HepG2 (cell line): Measurements from ENCODE around the gene PTPN5. TPM values are rescaled to one million over a fixed set of nuclear protein-coding genes. Genes with fewer than 3 reads are reported as not detected.

ENCODE experiments used
- ATAC-seq: fragments of 200-7000 bp; cut with Tn5 transposase; 3 replicates; pipeline ENCODE4 v1.9.1; 2020; ENCODE audit warnings: mild to moderate bottlenecking, moderate library complexity
- BruUV-seq: library from RNA; stranded (reverse); fragments of 400-500 nt; replicated peaks from 2 replicates; lab custom pipeline; 2021; lab: Mats Ljungman, UMichigan
- CTCF ChIA-PET: fragments of 300-600 bp; formaldehyde crosslinking; extraction: SDS; loops from one replicate; lab custom pipeline; 2021; ENCODE audit warnings: low total read pairs, inconsistent platforms, low intra/inter-chr PET ratio; lab: Yijun Ruan, JAX
- POLR2A ChIA-PET: fragments of 350-600 bp; sonication (Branson Sonifier 250); formaldehyde crosslinking; loops from one replicate; lab custom pipeline; 2020; ENCODE audit warnings: antibody characterized with exemption, inconsistent platforms; lab: Yijun Ruan, JAX
- DNase-seq: peaks from one replicate; pipeline ENCODE4 v3.0.0-alpha.2; 2015; ENCODE audit warnings: low spot score
- FAIRE-seq: peaks from 3 replicates; lab custom pipeline; 2011; peaks lifted over from hg19 to GRCh38; lab: Jason Lieb, UNC
- H2AFZ ChIP-seq: one replicate; pipeline ENCODE4 v1.6.1; 2011; ENCODE audit warnings: low read length, inconsistent platforms
- H3K27ac ChIP-seq: fragments of 300-600 bp; 3 replicates; pipeline ENCODE4 v1.8.0; 2011; ENCODE audit warnings: mixed run types, mild to moderate bottlenecking, mixed read lengths, low read length, inconsistent platforms; ENCODE audit not compliant: insufficient read depth; ENCODE audit errors: extremely low read length
- H3K27me3 ChIP-seq, 2 experiments: fragments of 200-600 bp in 1 of 2; 2 replicates in 1 of 2; 3 replicates in 1 of 2; pipeline versions ENCODE4 v1.6.0 to v1.8.0; 2011; ENCODE audit warnings: low read length in 2 of 2, mild to moderate bottlenecking in 2 of 2, moderate library complexity in 2 of 2, inconsistent platforms in 1 of 2; ENCODE audit not compliant: insufficient read depth in 2 of 2, control insufficient read depth in 1 of 2
- H3K36me3 ChIP-seq, 2 experiments: fragments of 200-600 bp in 1 of 2; replicated peaks in 1 of 2; 2 replicates in 1 of 2; 3 replicates in 1 of 2; pipeline versions ENCODE4 v1.5.1 to v1.8.0; 2011; ENCODE audit warnings: low read length in 2 of 2, inconsistent platforms in 1 of 2; ENCODE audit not compliant: insufficient read depth in 2 of 2, control insufficient read depth in 1 of 2
- H3K4me1 ChIP-seq: 2 replicates; pipeline ENCODE4 v1.5.1; 2012; ENCODE audit warnings: low read length, inconsistent platforms; ENCODE audit not compliant: insufficient read depth
- H3K4me2 ChIP-seq: 2 replicates; pipeline ENCODE4 v1.6.0; 2011; ENCODE audit warnings: low read depth, low read length, inconsistent platforms
- H3K4me3 ChIP-seq, 3 experiments: fragments of 200-600 bp in 1 of 3; sonication (generic), shearing (Covaris generic) in 1 of 3; replicated peaks in 1 of 3; 2 replicates each; pipeline ENCODE4 v1.5.1; 2011 to 2016; ENCODE audit warnings: low read length in 3 of 3, inconsistent platforms in 2 of 3, low read depth in 2 of 3, mild to moderate bottlenecking in 2 of 3, control low read depth in 1 of 3, mixed read lengths in 1 of 3; ENCODE audit not compliant: insufficient read depth in 1 of 3
- H3K79me2 ChIP-seq: one replicate; pipeline ENCODE4 v1.6.1; 2011; ENCODE audit warnings: low read length, inconsistent platforms; ENCODE audit not compliant: insufficient read depth
- H3K9ac ChIP-seq: 2 replicates; pipeline ENCODE4 v1.6.0; 2011; ENCODE audit warnings: mild to moderate bottlenecking, low read depth, low read length, inconsistent platforms; ENCODE audit not compliant: insufficient read depth
- H3K9me3 ChIP-seq: 2 replicates; pipeline ENCODE4 v1.5.1; 2012; ENCODE audit warnings: mild to moderate bottlenecking, low read length
- H4K20me1 ChIP-seq: 2 replicates; pipeline ENCODE4 v1.6.0; 2011; ENCODE audit warnings: inconsistent platforms, mild to moderate bottlenecking, low read length, moderate library complexity; ENCODE audit not compliant: insufficient read depth
- ARNTL ChIP-seq: sonication (generic); formaldehyde crosslinking; IDR thresholded peaks from 2 replicates; pipeline ENCODE4 v1.4.0; 2020; ENCODE audit warnings: mild to moderate bottlenecking, missing genetic modification reagents
- DR1 ChIP-seq: sonication (generic); formaldehyde crosslinking; IDR thresholded peaks from 2 replicates; pipeline ENCODE4 v1.8.0; 2021; ENCODE audit warnings: mild to moderate bottlenecking, missing genetic modification reagents, inconsistent platforms
- HMGXB4 ChIP-seq, 2 experiments: sonication (generic) in 1 of 2; formaldehyde crosslinking in 1 of 2; IDR thresholded peaks; 2 replicates each; pipeline versions ENCODE4 v1.4.0 to v1.6.1; 2018 to 2020; ENCODE audit warnings: missing genetic modification reagents in 2 of 2, borderline replicate concordance in 1 of 2, low read depth in 1 of 2, mild to moderate bottlenecking in 1 of 2, missing biosample characterization in 1 of 2
- HOXA7 ChIP-seq: sonication (generic); formaldehyde crosslinking; IDR thresholded peaks from 2 replicates; pipeline ENCODE4 v1.8.1; 2022; ENCODE audit warnings: mild to moderate bottlenecking, missing genetic modification reagents, moderate library complexity
- MLX ChIP-seq: IDR thresholded peaks from 2 replicates; pipeline ENCODE4 v1.6.1; 2016
- NFIB ChIP-seq: sonication (generic); formaldehyde crosslinking; IDR thresholded peaks from 2 replicates; pipeline ENCODE4 v1.9.0; 2021; ENCODE audit warnings: missing genetic modification reagents, mild to moderate bottlenecking, borderline replicate concordance
- PAF1 ChIP-seq: IDR thresholded peaks from 2 replicates; pipeline ENCODE4 v1.6.1; 2016; ENCODE audit warnings: missing genetic modification reagents, missing compliant biosample characterization
- SNRNP70 ChIP-seq: fragments of 200-400 bp; formaldehyde crosslinking; IDR thresholded peaks from 2 replicates; pipeline ENCODE4 v1.6.1; 2017; ENCODE audit warnings: mild to moderate bottlenecking, low read depth, low read length, moderate library complexity
- TBX2 ChIP-seq: sonication (generic); formaldehyde crosslinking; IDR thresholded peaks from 2 replicates; pipeline ENCODE4 v1.5.0; 2020; ENCODE audit warnings: missing genetic modification reagents, mild to moderate bottlenecking, borderline replicate concordance
- TMF1 ChIP-seq: sonication (generic); formaldehyde crosslinking; IDR thresholded peaks from 2 replicates; pipeline ENCODE4 v1.8.1; 2022; ENCODE audit warnings: low read depth, missing genetic modification reagents
- YY1 ChIP-seq: IDR thresholded peaks from 2 replicates; pipeline ENCODE4 v1.6.1; 2011; ENCODE audit warnings: low read length, low read depth, moderate library complexity, mild to moderate bottlenecking; ENCODE audit not compliant: insufficient read depth, insufficient replicate concordance
- ZFP90 ChIP-seq: sonication (generic); formaldehyde crosslinking; IDR thresholded peaks from 2 replicates; pipeline ENCODE4 v1.8.0; 2022; ENCODE audit warnings: missing genetic modification reagents, mild to moderate bottlenecking, inconsistent platforms, borderline replicate concordance
- ZNF552 ChIP-seq: sonication (generic); formaldehyde crosslinking; IDR thresholded peaks from 2 replicates; pipeline ENCODE4 v1.9.0; 2022; ENCODE audit warnings: missing genetic modification reagents, mild to moderate bottlenecking, borderline replicate concordance
- ZNF619 ChIP-seq: sonication (generic); formaldehyde crosslinking; IDR thresholded peaks from 2 replicates; pipeline ENCODE4 v1.4.0; 2020; ENCODE audit warnings: mild to moderate bottlenecking, missing genetic modification reagents
- WGBS: methylation state at CpG from one replicate; pipeline ENCODE4 v1.1.6; 2017; ENCODE audit warnings: low lambda C conversion rate; 5-methylcytosine and 5-hydroxymethylcytosine counted together
- in situ Hi-C: cut with HindIII; loops from 2 replicates; pipeline ENCODE4 v1.10.0; 2017; ENCODE audit warnings: low pct_unique_long_range_greater_than_20kb; ENCODE audit not compliant: extremely low pct_ligation_motif_present
- intact Hi-C: fragments of 100-400 bp; cut with micrococcal nuclease; formaldehyde crosslinking; loops from one replicate; pipeline ENCODE4 v1.10.0; 2022; ENCODE audit not compliant: unreplicated experiment
- polyA plus RNA-seq, 8 experiments: library from polyadenylated mRNA; depleted of rRNA in 3 of 8; stranded (reverse) in 7 of 8; unstranded in 1 of 8; fragments of >200 nt; fragmentation: Illumina TruSeq in 4 of 8; extraction: Trizol in 4 of 8; gene quantifications; 2 replicates each; pipeline versions ENCODE4 v1.2.1 to v1.2.3, GENCODE V29; 2011 to 2016; ENCODE audit warnings: low read depth in 4 of 8, missing spikeins in 1 of 8, mixed read lengths in 1 of 8; ENCODE audit not compliant: insufficient read depth in 1 of 8
- total RNA-seq, 5 experiments: library from RNA; depleted of rRNA; stranded (reverse); fragments of >200 nt; fragmentation: Illumina TruSeq; extraction: Trizol; gene quantifications; 2 replicates each; pipeline ENCODE4 v1.2.3, GENCODE V29; 2016; ENCODE audit warnings: low read depth in 1 of 5
- TF ChIP-seq, protein P1 (sequence below): sonication (generic); formaldehyde crosslinking; IDR thresholded peaks from 2 replicates; pipeline ENCODE4 v1.4.0; 2020; ENCODE audit warnings: missing genetic modification reagents
- TF ChIP-seq, protein P2 (sequence below): sonication (generic); formaldehyde crosslinking; IDR thresholded peaks from 2 replicates; pipeline ENCODE4 v1.5.0; 2020; ENCODE audit warnings: missing genetic modification reagents

PTPN5 gene
- total and polyA plus RNA-seq, 2 of the 13 experiments (the other 11 are each of a cell fraction or from before 2014, with no cell fraction given): not detected

- BruUV-seq: no TSS peak
- TF ChIP-seq ARNTL (no peak), TMF1 (no peak), NFIB (CRISPR knock-in tag) (no peak), HMGXB4 (CRISPR knock-in tag; IDR thresholded peaks at IDR 0.05; ENCODE audit: borderline replicate concordance in 1 of 2, low read depth in 1 of 2) (no peak), MLX (CRISPR knock-in tag) (no peak), ZFP90 (CRISPR knock-in tag) (no peak), TBX2 (CRISPR knock-in tag) (no peak), ZNF552 (no peak), ZNF619 (no peak), PAF1 (CRISPR knock-in tag) (no peak), DR1 (CRISPR knock-in tag) (no peak), SNRNP70 (no peak), HOXA7 (CRISPR knock-in tag) (no peak), YY1 (no peak)
- TF ChIP-seq, protein P1, sequence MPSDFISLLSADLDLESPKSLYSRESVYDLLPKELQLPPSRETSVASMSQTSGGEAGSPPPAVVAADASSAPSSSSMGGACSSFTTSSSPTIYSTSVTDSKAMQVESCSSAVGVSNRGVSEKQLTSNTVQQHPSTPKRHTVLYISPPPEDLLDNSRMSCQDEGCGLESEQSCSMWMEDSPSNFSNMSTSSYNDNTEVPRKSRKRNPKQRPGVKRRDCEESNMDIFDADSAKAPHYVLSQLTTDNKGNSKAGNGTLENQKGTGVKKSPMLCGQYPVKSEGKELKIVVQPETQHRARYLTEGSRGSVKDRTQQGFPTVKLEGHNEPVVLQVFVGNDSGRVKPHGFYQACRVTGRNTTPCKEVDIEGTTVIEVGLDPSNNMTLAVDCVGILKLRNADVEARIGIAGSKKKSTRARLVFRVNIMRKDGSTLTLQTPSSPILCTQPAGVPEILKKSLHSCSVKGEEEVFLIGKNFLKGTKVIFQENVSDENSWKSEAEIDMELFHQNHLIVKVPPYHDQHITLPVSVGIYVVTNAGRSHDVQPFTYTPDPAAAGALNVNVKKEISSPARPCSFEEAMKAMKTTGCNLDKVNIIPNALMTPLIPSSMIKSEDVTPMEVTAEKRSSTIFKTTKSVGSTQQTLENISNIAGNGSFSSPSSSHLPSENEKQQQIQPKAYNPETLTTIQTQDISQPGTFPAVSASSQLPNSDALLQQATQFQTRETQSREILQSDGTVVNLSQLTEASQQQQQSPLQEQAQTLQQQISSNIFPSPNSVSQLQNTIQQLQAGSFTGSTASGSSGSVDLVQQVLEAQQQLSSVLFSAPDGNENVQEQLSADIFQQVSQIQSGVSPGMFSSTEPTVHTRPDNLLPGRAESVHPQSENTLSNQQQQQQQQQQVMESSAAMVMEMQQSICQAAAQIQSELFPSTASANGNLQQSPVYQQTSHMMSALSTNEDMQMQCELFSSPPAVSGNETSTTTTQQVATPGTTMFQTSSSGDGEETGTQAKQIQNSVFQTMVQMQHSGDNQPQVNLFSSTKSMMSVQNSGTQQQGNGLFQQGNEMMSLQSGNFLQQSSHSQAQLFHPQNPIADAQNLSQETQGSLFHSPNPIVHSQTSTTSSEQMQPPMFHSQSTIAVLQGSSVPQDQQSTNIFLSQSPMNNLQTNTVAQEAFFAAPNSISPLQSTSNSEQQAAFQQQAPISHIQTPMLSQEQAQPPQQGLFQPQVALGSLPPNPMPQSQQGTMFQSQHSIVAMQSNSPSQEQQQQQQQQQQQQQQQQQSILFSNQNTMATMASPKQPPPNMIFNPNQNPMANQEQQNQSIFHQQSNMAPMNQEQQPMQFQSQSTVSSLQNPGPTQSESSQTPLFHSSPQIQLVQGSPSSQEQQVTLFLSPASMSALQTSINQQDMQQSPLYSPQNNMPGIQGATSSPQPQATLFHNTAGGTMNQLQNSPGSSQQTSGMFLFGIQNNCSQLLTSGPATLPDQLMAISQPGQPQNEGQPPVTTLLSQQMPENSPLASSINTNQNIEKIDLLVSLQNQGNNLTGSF (CRISPR knock-in tag): no peak
- TF ChIP-seq, protein P2, sequence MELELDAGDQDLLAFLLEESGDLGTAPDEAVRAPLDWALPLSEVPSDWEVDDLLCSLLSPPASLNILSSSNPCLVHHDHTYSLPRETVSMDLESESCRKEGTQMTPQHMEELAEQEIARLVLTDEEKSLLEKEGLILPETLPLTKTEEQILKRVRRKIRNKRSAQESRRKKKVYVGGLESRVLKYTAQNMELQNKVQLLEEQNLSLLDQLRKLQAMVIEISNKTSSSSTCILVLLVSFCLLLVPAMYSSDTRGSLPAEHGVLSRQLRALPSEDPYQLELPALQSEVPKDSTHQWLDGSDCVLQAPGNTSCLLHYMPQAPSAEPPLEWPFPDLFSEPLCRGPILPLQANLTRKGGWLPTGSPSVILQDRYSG: no peak
These were observed 21.0 kb downstream of the PTPN5 start for GRCh38 chr11:18770479-18771125.

More at GRCh38 chr11:18770479-18771125, 21.0 kb downstream of the PTPN5 start:
- ChIA-PET POLR2A (no interaction called here), CTCF (no interaction called here)
- no peak overlapping the region for H3K4me2 ChIP-seq
- H3K79me2 ChIP-seq: no peaks in the 10 kb centered on the region
- no peaks in the 10 kb centered on the region for H3K9me3 ChIP-seq
- in situ Hi-C loops: no loop called here
- H3K27me3 ChIP-seq: peaks cover 5 to 27% of the 10 kb centered on the region in 2 experiments; a peak in 3 of 5 replicates
- DNase-seq: no peak
- no peak overlapping the region for H3K27ac ChIP-seq
- WGBS: 39% methylated on average over 9 of the region's 11 CpGs
- intact Hi-C loops: no loop called here
- no peak for FAIRE-seq
- no peak overlapping the region for H2AFZ ChIP-seq
- H3K9ac ChIP-seq: no peak overlapping the region
- H3K4me3 ChIP-seq: no peak overlapping the region
- ATAC-seq: no peak
- peaks cover 15% of the 10 kb centered on the region for H3K4me1 ChIP-seq
- no peaks in the 10 kb centered on the region for H4K20me1 ChIP-seq
- no peaks in the 10 kb centered on the region for H3K36me3 ChIP-seq
